GM21529 (cell line): ENCODE measurements around the gene IRAK2.
A peak's percentile ranks its signal among the peaks of the same experiment; 100 is the strongest.

Experiments used
- ATAC-seq: cut with Tn5 transposase; IDR thresholded peaks from one replicate; pipeline ENCODE4 v1.9.1; 2021; ENCODE audit not compliant: unreplicated experiment

Gene IRAK2

GRCh38 chr3:10279384-10280176 lies 114.9 kb downstream of the IRAK2 start:
- ATAC-seq, result no peak

GRCh38 chr3:10280177-10280529 lies 115.4 kb downstream of the IRAK2 start:
- ATAC-seq, result no peak

DNA sequence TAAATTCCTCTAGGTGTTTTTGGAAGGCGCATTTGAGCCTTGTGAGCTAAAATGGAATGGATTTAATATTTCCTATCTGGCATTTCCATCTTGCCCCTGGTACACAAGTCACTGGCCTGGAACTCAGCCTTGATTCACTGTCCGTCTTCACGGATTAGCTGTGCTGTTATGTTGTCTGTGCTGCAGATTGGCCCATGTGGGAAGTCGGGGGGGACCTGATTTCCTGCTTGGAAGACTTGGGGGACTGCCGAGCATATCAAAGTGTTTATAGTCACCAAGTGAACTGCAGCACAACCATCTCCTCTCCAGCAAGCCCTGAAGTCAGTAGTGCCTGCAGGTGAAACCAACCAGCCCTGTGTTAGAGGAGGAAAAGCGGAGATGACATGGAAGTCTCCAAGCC lies 115.9 kb downstream of the IRAK2 start:
- no peak for ATAC-seq

DNA sequence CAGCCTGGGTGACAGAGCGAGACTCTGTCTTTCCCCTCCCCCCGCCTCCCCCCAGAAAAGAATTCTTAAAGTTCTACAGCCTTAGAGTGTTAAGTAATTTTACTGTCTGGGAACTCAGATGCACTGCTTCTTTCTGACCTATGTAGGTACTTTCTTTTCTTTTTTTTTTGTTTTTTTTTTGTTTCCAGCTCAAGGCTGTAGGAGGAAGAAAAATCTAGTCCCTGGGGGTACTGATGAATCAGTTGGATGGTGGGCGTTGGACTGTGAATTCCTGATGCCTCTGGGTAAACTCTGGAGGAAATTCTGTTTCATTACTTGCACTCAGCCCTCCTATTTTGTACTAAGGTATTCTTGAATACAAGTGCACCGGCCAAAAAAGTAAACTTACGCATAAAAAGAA lies 117.2 kb downstream of the IRAK2 start:
- no peak for ATAC-seq

- ATAC-seq, result no peak
These were observed 118.9 kb downstream of the IRAK2 start for GRCh38 chr3:10283638-10284037.

DNA sequence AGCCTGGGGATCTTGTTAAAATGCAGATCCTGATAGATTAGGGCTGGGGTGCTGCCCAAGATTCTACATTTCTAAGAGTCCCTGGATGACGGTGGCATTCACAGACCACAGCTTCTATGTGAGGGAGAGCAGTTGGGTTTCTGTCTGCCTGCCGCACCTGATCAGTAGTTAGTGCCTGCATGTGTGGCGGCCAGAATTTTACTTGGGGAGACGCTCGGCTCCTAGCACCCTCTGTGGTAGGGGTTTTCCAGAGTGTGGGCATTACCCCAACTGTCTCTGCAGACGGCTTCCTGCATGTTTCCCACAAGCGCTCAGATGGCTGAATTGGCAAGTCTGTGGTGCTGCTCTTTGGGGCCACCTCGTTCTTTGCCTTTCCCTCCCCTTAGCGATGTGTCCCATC lies 119.8 kb downstream of the IRAK2 start:
- no peak for ATAC-seq

- ATAC-seq, result no peak
These were observed 120.8 kb downstream of the IRAK2 start for GRCh38 chr3:10285272-10286132.

DNA sequence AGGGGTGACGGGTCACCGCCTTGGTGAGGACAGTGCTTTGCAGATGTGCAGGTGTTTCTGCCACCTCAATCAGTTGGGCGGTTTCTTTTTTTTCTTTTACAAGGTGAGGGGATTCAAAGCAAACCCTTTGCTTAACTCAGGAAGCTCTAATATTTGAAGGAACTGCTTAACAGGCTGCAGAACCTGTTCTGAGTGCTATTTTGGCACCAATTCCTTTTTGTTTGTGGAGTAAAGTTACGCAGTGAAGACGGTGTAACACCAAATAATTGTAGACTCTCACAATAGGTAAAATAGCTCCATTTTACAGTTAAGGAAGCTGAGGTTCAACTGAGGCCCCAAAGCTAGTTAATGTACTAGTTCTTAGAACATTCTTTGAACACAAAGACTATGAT lies 121.4 kb downstream of the IRAK2 start:
- no peak for ATAC-seq

GRCh38 chr3:10286596-10287295 lies 122.0 kb downstream of the IRAK2 start:
- no peak for ATAC-seq

GRCh38 chr3:10287936-10288574 lies 123.3 kb downstream of the IRAK2 start:
- ATAC-seq, result no peak

GRCh38 chr3:10288575-10288960 lies 123.8 kb downstream of the IRAK2 start:
- no peak for ATAC-seq

- no peak for ATAC-seq
These were observed 124.4 kb downstream of the IRAK2 start for GRCh38 chr3:10289077-10289476.

DNA sequence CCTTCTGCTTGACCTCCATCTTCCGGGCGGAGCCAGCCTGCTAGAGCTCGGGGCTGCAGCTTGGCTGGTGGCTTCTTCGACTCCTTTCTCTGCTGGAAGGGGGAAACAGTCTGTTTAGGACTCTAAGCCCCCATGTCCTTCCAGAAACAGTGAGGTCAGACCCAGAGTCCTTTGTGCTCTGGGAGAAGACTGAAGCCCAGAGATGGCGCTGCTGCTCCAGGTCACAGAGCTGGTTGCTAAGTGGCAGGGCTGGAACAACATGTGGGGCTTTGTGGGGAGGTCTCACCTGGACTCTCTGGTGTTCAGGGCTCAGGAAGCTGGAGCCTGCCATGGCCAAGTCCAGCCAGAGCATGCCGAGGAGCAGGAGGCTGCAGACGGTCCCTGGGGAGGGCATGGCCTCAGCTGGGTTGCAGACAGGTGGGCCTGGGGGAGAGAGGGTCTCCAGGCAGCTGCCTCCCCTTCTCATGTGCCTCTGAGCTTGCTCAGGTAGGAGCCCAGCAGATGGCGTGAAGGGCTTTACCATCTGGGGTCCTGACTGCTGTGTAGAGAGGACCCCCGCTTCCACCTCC lies 125.2 kb downstream of the IRAK2 start:
- ATAC-seq, result no peak

GRCh38 chr3:10290481-10291176 lies 125.9 kb downstream of the IRAK2 start:
- ATAC-seq, result no peak

DNA sequence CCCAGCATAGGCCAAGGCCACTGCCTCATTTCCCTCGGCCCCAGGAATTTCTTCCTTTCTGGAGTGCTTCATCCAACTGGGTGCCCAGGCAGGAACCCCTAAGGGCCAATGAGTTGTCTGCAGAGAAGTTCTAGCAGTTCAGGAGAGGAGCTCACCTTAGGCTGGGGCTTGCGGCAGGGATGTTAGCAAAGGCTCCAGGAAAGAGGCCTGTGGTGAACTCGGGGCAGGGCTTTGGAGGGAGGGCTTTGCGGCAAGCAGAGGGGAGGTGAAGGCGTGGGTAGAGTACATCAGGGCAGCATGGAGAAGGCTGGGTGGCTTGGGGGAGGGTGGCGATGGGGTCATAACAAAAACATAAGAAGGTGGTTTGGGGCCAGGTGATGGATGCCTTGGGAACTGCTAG lies 126.9 kb downstream of the IRAK2 start:
- ATAC-seq, result no peak

GRCh38 chr3:10292505-10293419 lies 128.0 kb downstream of the IRAK2 start, which contains the start of gene GHRL:
Gene GHRL, minus strand, starts transcription at chr3:10292947. Its CDS starts 2,767 bp downstream, at chr3:10290180.
- peak; percentile 80 for ATAC-seq
